OCI-LY1 (cell line): ENCODE measurements around the gene EOLA1.
"Not testable (repeated sequence)": the region's sequence is repeated elsewhere in the genome, so short reads cannot be mapped to it uniquely, and the experiment has no call there.

Source experiments
- H2AFZ ChIP-seq: fragments of 200-600 bp; sonication (generic), shearing (Covaris generic); 2 replicates; pipeline ENCODE4 v1.6.0; 2014; ENCODE audit warnings: antibody characterized with exemption, mild to moderate bottlenecking, low read length
- H3F3A ChIP-seq: fragments of 200-600 bp; sonication (generic), shearing (Covaris generic); 2 replicates; pipeline ENCODE4 v1.6.0; 2014; ENCODE audit warnings: mild to moderate bottlenecking, antibody characterized with exemption, low read length, moderate library complexity; ENCODE audit not compliant: insufficient read depth
- H3K27ac ChIP-seq: fragments of 200-600 bp; sonication (generic); 2 replicates; pipeline ENCODE4 v1.5.1; 2014; ENCODE audit warnings: low read length, mixed run types, mild to moderate bottlenecking, low read depth; ENCODE audit not compliant: poor library complexity, severe bottlenecking
- H3K27me3 ChIP-seq: fragments of 200-600 bp; sonication (generic); 2 replicates; pipeline ENCODE4 v1.6.0; 2014; ENCODE audit warnings: antibody characterized with exemption, mild to moderate bottlenecking, low read length, moderate library complexity; ENCODE audit not compliant: insufficient read depth
- H3K36me3 ChIP-seq: fragments of 200-600 bp; sonication (generic); 2 replicates; pipeline ENCODE4 v1.6.1; 2014; ENCODE audit warnings: mild to moderate bottlenecking, antibody characterized with exemption, low read length, moderate library complexity, mixed read lengths; ENCODE audit not compliant: insufficient read depth
- H3K4me1 ChIP-seq: fragments of 200-600 bp; sonication (generic); 2 replicates; pipeline ENCODE4 v1.5.1; 2014; ENCODE audit warnings: mild to moderate bottlenecking, low read length, moderate library complexity; ENCODE audit not compliant: insufficient read depth, severe bottlenecking
- H3K4me2 ChIP-seq: fragments of 200-600 bp; sonication (generic), shearing (Covaris generic); 2 replicates; pipeline ENCODE4 v1.6.1; 2014; ENCODE audit warnings: low read length
- H3K4me3 ChIP-seq: fragments of 200-600 bp; sonication (generic); 2 replicates; pipeline ENCODE4 v1.5.1; 2014; ENCODE audit warnings: low read length, low read depth, mild to moderate bottlenecking, mixed read lengths; ENCODE audit not compliant: poor library complexity, severe bottlenecking
- H3K79me2 ChIP-seq: fragments of 200-600 bp; shearing (Covaris generic); 2 replicates; pipeline ENCODE4 v1.6.1; 2016; ENCODE audit warnings: mixed run types, low read length, mixed read lengths; ENCODE audit not compliant: insufficient read depth
- H3K9ac ChIP-seq: fragments of 200-600 bp; sonication (generic), shearing (Covaris generic); 2 replicates; pipeline ENCODE4 v1.6.1; 2014; ENCODE audit warnings: mild to moderate bottlenecking, low read length, mixed read lengths
- H3K9me2 ChIP-seq: fragments of 200-600 bp; sonication (generic), shearing (Covaris generic); 2 replicates; pipeline ENCODE4 v1.6.1; 2014; ENCODE audit warnings: low read depth, mild to moderate bottlenecking, low read length, mixed read lengths
- H3K9me3 ChIP-seq: fragments of 200-600 bp; shearing (Covaris generic); 2 replicates; pipeline ENCODE4 v1.6.1; 2014; ENCODE audit warnings: low read length, mixed read lengths
- H4K20me1 ChIP-seq: fragments of 200-600 bp; sonication (generic), shearing (Covaris generic); 2 replicates; pipeline ENCODE4 v1.6.0; 2016; ENCODE audit warnings: mild to moderate bottlenecking, low read length; ENCODE audit not compliant: insufficient read depth
- EZH2 ChIP-seq: fragments of 200-600 bp; sonication (generic), shearing (Covaris generic); IDR thresholded peaks from 2 replicates; pipeline ENCODE4 v1.8.0; 2017; ENCODE audit warnings: borderline replicate concordance, mixed run types, mild to moderate bottlenecking, antibody characterized with exemption, low read length, moderate library complexity, mixed read lengths
- TF ChIP-seq, protein P1 (sequence below): fragments of 200-600 bp; sonication (generic), shearing (Covaris generic); IDR thresholded peaks from 2 replicates; pipeline ENCODE4 v1.5.1; 2017; ENCODE audit warnings: mild to moderate bottlenecking, antibody characterized with exemption, low read length, moderate library complexity, mixed read lengths

The EOLA1 gene

GRCh38 chrX:149570668-149571067, 29.9 kb downstream of the EOLA1 start:
- no peaks in the 10 kb centered on the region for H3K9me3 ChIP-seq
- H3F3A ChIP-seq, result no peaks in the 10 kb centered on the region
- no peak for TF ChIP-seq EZH2
- TF ChIP-seq, protein P1, sequence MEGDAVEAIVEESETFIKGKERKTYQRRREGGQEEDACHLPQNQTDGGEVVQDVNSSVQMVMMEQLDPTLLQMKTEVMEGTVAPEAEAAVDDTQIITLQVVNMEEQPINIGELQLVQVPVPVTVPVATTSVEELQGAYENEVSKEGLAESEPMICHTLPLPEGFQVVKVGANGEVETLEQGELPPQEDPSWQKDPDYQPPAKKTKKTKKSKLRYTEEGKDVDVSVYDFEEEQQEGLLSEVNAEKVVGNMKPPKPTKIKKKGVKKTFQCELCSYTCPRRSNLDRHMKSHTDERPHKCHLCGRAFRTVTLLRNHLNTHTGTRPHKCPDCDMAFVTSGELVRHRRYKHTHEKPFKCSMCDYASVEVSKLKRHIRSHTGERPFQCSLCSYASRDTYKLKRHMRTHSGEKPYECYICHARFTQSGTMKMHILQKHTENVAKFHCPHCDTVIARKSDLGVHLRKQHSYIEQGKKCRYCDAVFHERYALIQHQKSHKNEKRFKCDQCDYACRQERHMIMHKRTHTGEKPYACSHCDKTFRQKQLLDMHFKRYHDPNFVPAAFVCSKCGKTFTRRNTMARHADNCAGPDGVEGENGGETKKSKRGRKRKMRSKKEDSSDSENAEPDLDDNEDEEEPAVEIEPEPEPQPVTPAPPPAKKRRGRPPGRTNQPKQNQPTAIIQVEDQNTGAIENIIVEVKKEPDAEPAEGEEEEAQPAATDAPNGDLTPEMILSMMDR, result no peak
- H3K27ac ChIP-seq, result no peak overlapping the region
- H3K9ac ChIP-seq, result no peak overlapping the region
- no peaks in the 10 kb centered on the region for H3K27me3 ChIP-seq
- H3K4me2 ChIP-seq, result no peak overlapping the region
- no peak overlapping the region for H2AFZ ChIP-seq
- H3K4me3 ChIP-seq, result no peak overlapping the region
- no peaks in the 10 kb centered on the region for H3K4me1 ChIP-seq
- no peaks in the 10 kb centered on the region for H3K9me2 ChIP-seq
- no peaks in the 10 kb centered on the region for H3K36me3 ChIP-seq
- no peaks in the 10 kb centered on the region for H3K79me2 ChIP-seq
- no peaks in the 10 kb centered on the region for H4K20me1 ChIP-seq

DNA sequence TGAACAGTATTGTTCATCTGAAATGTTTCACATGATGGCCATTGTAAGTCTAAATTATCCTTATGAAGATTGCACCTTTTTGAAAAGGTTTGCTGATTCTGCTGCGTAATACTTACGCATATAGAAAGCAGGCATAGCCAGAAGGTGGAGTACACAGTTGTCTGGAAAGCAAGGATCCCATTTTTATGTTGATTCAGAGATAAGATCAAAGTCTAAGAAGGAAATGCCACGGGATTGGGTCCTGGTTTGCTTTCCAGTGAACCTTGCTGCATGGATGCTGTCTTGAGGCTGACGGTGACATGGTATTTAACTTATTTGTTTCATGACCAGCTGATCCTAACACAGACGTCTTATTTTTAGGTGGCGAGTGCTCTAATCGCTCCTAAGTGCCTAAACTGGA, 31.0 kb downstream of the EOLA1 start:
- H3K27ac ChIP-seq, result no peak overlapping the region
- TF ChIP-seq, protein P1, result no peak
- H3K9me3 ChIP-seq, result no peaks in the 10 kb centered on the region

DNA sequence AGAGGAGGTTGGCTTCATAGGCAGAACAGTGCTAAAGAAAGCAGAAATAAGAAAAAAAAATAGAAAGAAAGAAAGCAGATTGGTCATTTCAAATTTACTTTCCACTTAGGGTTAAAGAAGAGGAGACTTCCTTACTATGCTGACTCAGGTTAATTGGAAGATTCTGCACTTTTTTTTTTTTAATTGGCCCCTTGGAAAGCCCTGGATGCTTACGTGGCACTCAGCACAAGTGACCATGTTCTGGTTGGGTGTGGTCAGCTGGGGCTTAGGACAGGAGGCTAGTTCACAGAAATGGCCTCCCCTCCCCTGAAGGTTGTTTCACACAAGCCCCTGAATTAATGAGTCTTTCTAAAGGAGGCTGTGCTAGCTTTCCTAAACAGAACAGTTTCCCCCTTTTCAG, 31.9 kb downstream of the EOLA1 start:
- Histone ChIP-seq H3K36me3 (no peaks in the 10 kb centered on the region), H3K4me3 (no peak overlapping the region), H2AFZ (no peak overlapping the region), H3K9ac (no peak overlapping the region), H3K27me3 (no peaks in the 10 kb centered on the region), H3K4me1 (no peaks in the 10 kb centered on the region), H3K9me2 (no peaks in the 10 kb centered on the region), H3K27ac (no peak overlapping the region), H3K4me2 (no peak overlapping the region), H3F3A (no peaks in the 10 kb centered on the region), H3K79me2 (no peaks in the 10 kb centered on the region), H3K9me3 (no peaks in the 10 kb centered on the region), H4K20me1 (no peaks in the 10 kb centered on the region)
- TF ChIP-seq, protein P1, result no peak
- no peak for TF ChIP-seq EZH2

More for the DNA sequence above, 31.0 kb downstream of the EOLA1 start:
- H3K4me3 ChIP-seq, result no peak overlapping the region
- H3K36me3 ChIP-seq, result no peaks in the 10 kb centered on the region
- H3K79me2 ChIP-seq, result no peaks in the 10 kb centered on the region
- no peaks in the 10 kb centered on the region for H3K4me1 ChIP-seq
- no peaks in the 10 kb centered on the region for H4K20me1 ChIP-seq
- H3F3A ChIP-seq, result no peaks in the 10 kb centered on the region
- H3K9me2 ChIP-seq, result no peaks in the 10 kb centered on the region
- H3K4me2 ChIP-seq, result no peak overlapping the region
- H3K27me3 ChIP-seq, result no peaks in the 10 kb centered on the region
- H3K9ac ChIP-seq, result no peak overlapping the region
- no peak overlapping the region for H2AFZ ChIP-seq

- H3K36me3 ChIP-seq, H3K27me3 ChIP-seq, H3F3A ChIP-seq, H2AFZ ChIP-seq, H4K20me1 ChIP-seq, H3K9me2 ChIP-seq, H3K4me1 ChIP-seq, H3K4me3 ChIP-seq, H3K4me2 ChIP-seq, H3K27ac ChIP-seq, H3K9me3 ChIP-seq, H3K79me2 ChIP-seq, H3K9ac ChIP-seq: not testable (repeated sequence)
Observed at GRCh38 chrX:149573456-149573855, 32.6 kb downstream of the EOLA1 start.

- not testable (repeated sequence) for H4K20me1 ChIP-seq, H3K79me2 ChIP-seq, H3K4me1 ChIP-seq, H3K27ac ChIP-seq, H3K9me2 ChIP-seq, H3F3A ChIP-seq, H3K4me2 ChIP-seq, H3K9ac ChIP-seq, H2AFZ ChIP-seq, H3K4me3 ChIP-seq, H3K9me3 ChIP-seq, H3K36me3 ChIP-seq, H3K27me3 ChIP-seq
Observed at GRCh38 chrX:149585631-149586030, 44.8 kb downstream of the EOLA1 start.

DNA sequence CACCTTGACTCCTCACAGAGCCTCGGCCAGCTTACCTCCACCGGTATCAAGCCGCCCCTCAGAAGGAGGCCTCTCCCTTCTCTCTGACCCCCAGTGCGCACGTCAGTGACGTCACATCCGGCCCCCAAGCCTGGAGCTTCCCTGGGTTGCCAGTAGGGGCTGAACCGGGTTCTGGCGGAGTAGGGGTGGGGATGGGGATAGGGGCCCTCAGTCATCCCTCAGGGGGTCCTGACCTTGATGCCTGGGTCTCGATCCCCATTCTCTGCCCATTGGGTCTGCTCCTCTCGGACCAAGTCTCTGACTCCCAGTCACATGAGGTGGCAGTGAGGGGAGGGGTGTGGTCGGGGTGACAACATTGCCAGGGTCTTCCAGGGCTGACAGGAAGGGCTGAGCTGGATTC, 46.5 kb downstream of the EOLA1 start, which contains the start of gene MAGEA9B:
MAGEA9B (minus strand) TSS at position 101 of the 400 bp plus-strand sequence. CDS start 4,280 bp downstream, outside the sequence.
- not testable (repeated sequence) for H3F3A ChIP-seq, H4K20me1 ChIP-seq, H3K9ac ChIP-seq, H3K4me2 ChIP-seq, H2AFZ ChIP-seq, H3K4me1 ChIP-seq, H3K27ac ChIP-seq, H3K27me3 ChIP-seq, H3K9me2 ChIP-seq, H3K4me3 ChIP-seq, H3K36me3 ChIP-seq, H3K9me3 ChIP-seq, H3K79me2 ChIP-seq
